ENCODE measurements around the gene PPP1R14B.

The PPP1R14B gene

DNA sequence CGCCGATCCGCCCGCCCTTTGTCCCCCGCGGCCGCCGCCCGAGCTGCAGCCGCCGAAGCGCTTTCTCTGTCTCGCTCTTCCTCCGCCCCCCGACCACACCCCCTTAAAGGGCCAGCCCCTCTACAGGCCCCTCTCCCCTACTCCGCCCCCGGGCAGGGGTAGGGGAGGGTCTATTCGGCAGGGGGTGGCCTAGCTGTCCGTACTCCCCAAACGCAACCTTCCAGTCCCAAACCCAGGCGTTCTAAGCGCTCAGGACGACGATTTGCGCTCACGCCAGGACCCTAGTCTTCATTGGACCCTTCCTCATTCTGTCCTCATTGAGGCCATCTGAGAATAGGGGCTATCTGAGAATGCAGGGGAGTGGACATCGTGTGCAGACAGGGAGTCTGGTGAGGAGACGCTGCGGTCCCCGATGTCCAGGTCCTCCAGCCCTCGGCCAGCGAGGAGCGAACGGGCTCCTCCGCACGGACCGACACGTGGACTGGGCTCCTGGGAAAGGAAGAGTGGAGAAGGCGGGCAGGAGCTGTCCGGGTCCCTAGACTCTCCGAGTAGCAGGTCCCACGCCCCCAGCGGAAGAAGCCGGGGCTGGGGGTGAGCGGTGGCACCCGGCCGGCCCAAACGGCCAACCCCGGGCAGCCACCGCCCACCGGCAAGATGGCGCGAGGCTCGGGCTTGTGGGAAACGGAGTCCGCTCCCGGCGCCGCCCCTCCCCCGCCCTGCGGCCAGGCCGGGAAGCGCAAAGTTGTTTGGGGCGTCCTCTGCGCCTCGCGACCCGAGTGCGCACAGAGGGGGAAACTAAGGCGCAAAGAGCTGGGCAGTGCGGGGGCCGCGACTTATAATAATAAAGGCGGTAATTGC is at the start of gene PPP1R14B:
PPP1R14B (minus strand) TSS at position 73 of the 858 bp plus-strand sequence. CDS start 270 bp downstream, outside the sequence.
- peak; percentile 85 for DNase-seq

- no peak for DNase-seq
Measured at GRCh38 chr11:64296236-64296635, 49.5 kb upstream of the PPP1R14B start.

GRCh38 chr11:64295760-64296159 is 49.0 kb upstream of the PPP1R14B start:
- DNase-seq = no peak

GRCh38 chr11:64294774-64295173 is 48.0 kb upstream of the PPP1R14B start:
- DNase-seq = no peak

GRCh38 chr11:64292460-64293254 is 45.9 kb upstream of the PPP1R14B start:
- DNase-seq = no peak

DNA sequence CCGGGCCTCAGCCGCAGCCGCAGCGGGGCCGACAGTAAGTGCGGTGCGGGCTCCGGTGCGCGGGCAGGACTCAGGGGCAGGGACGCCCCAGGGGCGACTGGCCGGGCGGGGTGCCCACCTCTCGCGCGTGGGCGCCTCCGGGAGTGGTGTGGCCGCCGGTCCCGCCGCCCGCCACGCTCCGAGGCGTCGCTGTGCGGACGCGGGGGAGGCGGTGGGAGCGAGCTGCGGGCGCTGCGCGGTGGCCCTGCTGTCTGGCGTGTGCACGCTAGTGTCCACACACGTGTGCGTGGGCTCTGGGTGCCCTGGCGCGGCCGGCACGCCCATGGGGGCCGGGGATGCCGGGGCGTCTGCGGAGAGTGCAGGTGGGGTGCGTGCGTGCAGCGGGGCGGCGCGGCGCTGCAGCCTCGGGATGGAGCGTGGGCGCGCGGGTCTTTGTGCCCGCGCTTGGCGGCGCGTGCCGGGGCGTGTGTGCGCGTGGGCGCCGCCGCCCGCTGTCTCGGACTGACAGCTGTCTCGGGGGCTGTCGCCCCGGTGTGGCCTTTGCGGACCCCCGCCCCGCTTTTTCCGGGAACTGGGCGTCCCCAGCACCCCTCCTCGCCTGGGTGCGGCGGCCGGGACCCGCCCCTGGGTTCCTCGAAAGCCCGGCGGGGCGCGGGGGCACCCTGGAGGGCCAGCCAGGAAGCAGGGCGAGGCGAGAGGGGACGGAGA is 45.2 kb upstream of the PPP1R14B start:
- DNase-seq = no peak

DNA sequence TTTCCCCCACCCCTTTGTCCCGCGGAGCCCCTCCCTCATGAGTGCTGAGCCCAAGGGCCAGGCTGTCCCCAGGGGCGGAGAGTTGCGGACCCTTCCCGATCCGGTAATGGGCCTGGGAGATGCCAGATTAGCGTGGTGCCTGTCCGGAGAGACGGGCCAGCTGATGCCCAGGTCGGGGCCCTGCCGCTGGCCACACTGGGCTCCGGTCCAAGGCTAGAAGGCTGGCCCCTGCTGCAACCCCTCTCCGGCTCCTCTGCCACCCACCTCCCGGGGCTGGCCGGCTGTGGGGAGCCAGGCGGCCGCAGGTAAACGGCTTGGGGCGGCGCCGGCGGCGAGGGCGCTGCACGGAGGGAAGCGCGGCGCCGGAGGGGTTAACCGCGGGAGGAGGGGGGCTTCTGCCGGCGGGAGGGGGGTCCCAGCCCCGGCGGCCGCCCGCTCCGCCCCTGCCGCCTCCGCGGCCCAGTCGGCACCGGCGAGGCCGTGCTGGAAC is 44.6 kb upstream of the PPP1R14B start, which contains the start of gene KCNK4:
KCNK4 (plus strand) TSS at position 41 of the 490 bp plus-strand sequence. CDS start 1,717 bp downstream, outside the sequence.
- DNase-seq = no peak

GRCh38 chr11:64290352-64291261 is 43.9 kb upstream of the PPP1R14B start:
- no peak for DNase-seq

GRCh38 chr11:64289002-64289564 is 42.3 kb upstream of the PPP1R14B start:
- no peak for DNase-seq

- DNase-seq = no peak
Measured at GRCh38 chr11:64288353-64288750, 41.6 kb upstream of the PPP1R14B start.

- DNase-seq = no peak
Measured at GRCh38 chr11:64287676-64288352, 41.1 kb upstream of the PPP1R14B start.

- no peak for DNase-seq
Measured at GRCh38 chr11:64286801-64287159, 40.0 kb upstream of the PPP1R14B start.

- no peak for DNase-seq
Measured at GRCh38 chr11:64285885-64286800, 39.4 kb upstream of the PPP1R14B start.

DNA sequence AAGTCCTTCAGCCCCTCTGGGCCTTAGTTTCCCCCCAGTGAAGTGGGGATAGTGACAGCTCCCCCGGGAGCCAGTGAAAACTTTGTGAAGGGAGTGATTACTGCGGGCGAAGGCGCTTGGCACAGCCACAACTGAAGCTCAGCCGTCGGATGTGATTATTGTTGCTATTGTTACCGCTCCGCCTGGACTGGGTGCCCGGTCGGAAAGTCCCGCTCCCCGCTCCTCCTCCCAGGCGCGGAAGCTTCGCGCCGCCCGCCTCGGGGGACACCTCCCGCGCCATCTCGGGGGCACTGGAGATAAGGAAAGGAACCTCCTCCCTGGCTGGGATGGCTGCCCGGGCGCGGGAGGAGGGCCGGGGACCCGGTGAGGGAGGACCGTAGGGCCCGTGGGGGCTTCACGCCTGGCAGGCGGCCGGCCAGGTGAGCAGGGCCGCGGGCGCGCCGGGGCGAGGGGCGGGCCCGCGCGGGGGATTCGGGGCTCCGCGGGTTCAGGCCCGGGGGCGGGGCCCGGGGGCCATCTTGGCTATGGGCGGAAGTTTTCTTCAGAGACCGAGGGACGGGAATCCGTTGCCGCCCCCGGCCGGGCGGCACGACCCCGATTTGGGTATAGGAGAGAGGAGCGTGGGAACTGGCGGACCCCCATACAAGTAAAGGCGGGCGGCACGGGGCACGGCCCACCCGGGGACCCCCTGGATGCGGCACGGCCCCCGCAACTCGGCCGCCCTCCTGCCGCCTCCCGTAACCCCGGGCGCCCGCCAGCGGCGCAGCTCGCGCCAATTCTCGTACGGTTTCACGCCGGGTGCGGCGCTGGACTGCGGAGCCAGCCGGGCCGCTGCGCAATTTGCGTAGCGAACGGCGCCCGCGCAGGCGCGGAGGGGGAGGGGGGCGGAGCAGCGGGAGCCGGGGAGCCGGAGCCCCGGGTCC is 38.5 kb upstream of the PPP1R14B start, which contains the start of gene GPR137:
GPR137 (plus strand) TSS at position 887 of the 923 bp plus-strand sequence. CDS start 677 bp downstream, outside the sequence.
- DNase-seq = peak; percentile 88

- peak; percentile 93 for DNase-seq
Measured at GRCh38 chr11:64284048-64284961, 37.6 kb upstream of the PPP1R14B start, which contains the start of gene BAD. BAD (minus strand) TSS chr11:64284665; CDS start chr11:64284368, 297 bp downstream.

DNA sequence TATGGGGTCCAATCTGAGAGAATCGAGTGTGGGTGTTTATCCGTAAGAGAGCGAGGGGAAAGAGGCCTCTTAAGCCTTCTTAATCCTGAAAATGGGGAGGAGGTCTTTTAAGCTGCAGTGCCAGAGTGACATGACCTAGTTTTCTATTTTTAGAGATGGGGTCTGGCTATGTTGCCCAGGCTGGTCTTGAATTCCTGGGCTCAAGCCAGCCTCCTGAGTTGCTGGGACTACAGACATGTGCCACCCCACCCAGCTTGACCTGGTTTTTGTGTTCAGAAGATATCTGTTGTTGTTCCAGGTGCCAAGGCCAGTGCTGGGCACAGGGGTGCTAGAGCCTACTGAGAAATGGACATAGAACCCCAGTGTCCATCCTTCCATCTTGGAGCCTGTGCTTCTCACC is 36.3 kb upstream of the PPP1R14B start:
- no peak for DNase-seq

Data from stimulated activated CD4-positive, alpha-beta T cell treated with anti-CD3 and anti-CD28 coated beads, Interleukin-4, amount 100 ng/mL, for 24 hours (primary cell).